Activated naive CD8-positive, alpha-beta T cell treated with anti-CD3 and anti-CD28 coated beads, Interleukin-2, amount 10 ng/mL, durations not matched to agents 7 days and 5 days (primary cell): ENCODE measurements around the gene KCNT1. TPM values are rescaled to one million over a fixed set of nuclear protein-coding genes. Genes with fewer than 3 reads are reported as not detected.

Experiments
- ATAC-seq: fragments of 150-1000 bp; cut with Tn5 transposase; one replicate; pipeline ENCODE4 v1.10.0; 2021; ENCODE audit warnings: low read depth, moderate library complexity
- POLR2A ChIA-PET: fragments of 350-600 bp; sonication (Branson Sonifier 250); formaldehyde crosslinking; loops from one replicate; lab custom pipeline; 2021; ENCODE audit warnings: antibody characterized with exemption; lab: Charles Lee
- DNase-seq: peaks from one replicate; pipeline ENCODE4 v3.0.0; 2021
- H3K27ac Mint-ChIP-seq: one replicate; pipeline ENCODE4 v1.8.0; 2022; ENCODE audit warnings: mild to moderate bottlenecking, mixed read lengths
- H3K27me3 Mint-ChIP-seq: one replicate; pipeline ENCODE4 v1.8.0; 2022; ENCODE audit warnings: mild to moderate bottlenecking, moderate library complexity, mixed read lengths
- H3K36me3 Mint-ChIP-seq: one replicate; pipeline ENCODE4 v1.8.0; 2021; ENCODE audit warnings: mild to moderate bottlenecking, mixed read lengths
- H3K4me1 Mint-ChIP-seq: one replicate; pipeline ENCODE4 v1.8.0; 2021; ENCODE audit warnings: mixed read lengths
- H3K4me3 Mint-ChIP-seq: one replicate; pipeline ENCODE4 v1.8.0; 2022; ENCODE audit warnings: mild to moderate bottlenecking, moderate library complexity, mixed read lengths
- H3K9me3 Mint-ChIP-seq: one replicate; pipeline ENCODE4 v1.8.0; 2021; ENCODE audit warnings: mixed read lengths
- total RNA-seq, 2 experiments: library from RNA; stranded (reverse); gene quantifications; one replicate each; pipeline ENCODE4 v1.2.3, GENCODE V29; 2021

The KCNT1 gene
- total RNA-seq, 2 experiments from 2014 or later: not detected

DNA sequence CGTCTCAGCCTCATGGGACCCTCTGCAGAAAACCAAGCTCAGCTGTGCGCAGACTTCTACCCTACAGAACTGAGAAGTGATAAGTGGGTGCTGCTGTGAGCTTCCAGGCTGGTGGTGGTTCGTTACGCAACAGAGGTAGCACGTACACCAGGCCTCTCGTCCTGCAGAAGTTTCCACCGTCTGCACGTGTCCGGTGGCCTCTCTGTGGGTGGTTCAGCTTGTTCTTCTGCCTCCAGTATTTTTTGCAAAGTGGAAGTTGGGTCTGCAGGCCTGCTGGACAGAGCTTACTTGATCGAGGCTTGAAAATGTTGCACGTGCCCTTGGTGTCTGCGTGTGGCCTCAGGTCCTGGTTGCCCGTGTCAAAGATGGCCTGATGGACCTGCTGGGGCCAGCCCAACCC lies 27.5 kb downstream of the KCNT1 start:
- ATAC-seq (no peak), DNase-seq (no peak)

DNA sequence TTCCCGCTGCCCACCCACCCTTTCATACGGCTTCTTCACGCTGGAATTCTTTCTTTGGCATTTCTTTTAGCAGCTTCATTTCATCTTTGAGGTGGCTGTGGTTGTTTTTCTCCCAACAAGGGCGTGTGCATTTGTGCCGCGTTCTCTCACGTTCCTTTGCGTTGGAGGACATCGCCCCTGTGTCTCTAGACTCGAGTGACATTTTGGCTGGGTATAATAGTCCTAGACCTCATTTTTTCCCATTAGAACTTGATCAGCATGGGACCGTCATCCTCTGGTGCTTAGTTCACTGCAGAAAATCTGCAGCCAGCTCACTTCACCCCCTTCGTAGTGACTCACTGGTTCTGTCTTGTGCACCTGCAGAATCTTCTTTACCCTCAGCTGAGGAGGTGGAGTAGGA lies 29.5 kb downstream of the KCNT1 start:
- Mint-ChIP-seq H3K27me3 (peaks cover 4% of the 10 kb centered on the region), H3K4me1 (peaks cover 3% of the 10 kb centered on the region), H3K36me3 (no peaks in the 10 kb centered on the region), H3K27ac (no peak overlapping the region), H3K9me3 (peaks cover 12% of the 10 kb centered on the region), H3K4me3 (no peak overlapping the region)
- DNase-seq (no peak), ATAC-seq (no peak)
- POLR2A ChIA-PET: no interaction called here

More for the DNA sequence above, 27.5 kb downstream of the KCNT1 start:
- no peak overlapping the region for H3K4me3 Mint-ChIP-seq
- peaks cover 4% of the 10 kb centered on the region for H3K27me3 Mint-ChIP-seq
- H3K27ac Mint-ChIP-seq: no peak overlapping the region
- peaks cover 3% of the 10 kb centered on the region for H3K4me1 Mint-ChIP-seq
- H3K9me3 Mint-ChIP-seq: peaks cover 12% of the 10 kb centered on the region
- POLR2A ChIA-PET: no interaction called here
- H3K36me3 Mint-ChIP-seq: no peaks in the 10 kb centered on the region

GRCh38 chr9:135732569-135733257 lies 30.7 kb downstream of the KCNT1 start:
- Mint-ChIP-seq H3K27ac (no peak overlapping the region), H3K27me3 (peaks cover 8% of the 10 kb centered on the region), H3K4me3 (no peak overlapping the region), H3K9me3 (peaks cover 12% of the 10 kb centered on the region), H3K36me3 (no peaks in the 10 kb centered on the region), H3K4me1 (peaks cover 3% of the 10 kb centered on the region)
- POLR2A ChIA-PET: no interaction called here
- no peak for DNase-seq
- ATAC-seq: no peak

- POLR2A ChIA-PET: no interaction called here
- ATAC-seq (no peak), DNase-seq (no peak)
- no peak overlapping the region for H3K27ac Mint-ChIP-seq
- peaks cover 8% of the 10 kb centered on the region for H3K27me3 Mint-ChIP-seq
- no peaks in the 10 kb centered on the region for H3K36me3 Mint-ChIP-seq
- no peak overlapping the region for H3K4me3 Mint-ChIP-seq
- H3K4me1 Mint-ChIP-seq: peaks cover 3% of the 10 kb centered on the region
- H3K9me3 Mint-ChIP-seq: peaks cover 12% of the 10 kb centered on the region
These were observed 32.7 kb downstream of the KCNT1 start for GRCh38 chr9:135734616-135735144.

- DNase-seq: no peak
- ATAC-seq: no peak
- H3K9me3 Mint-ChIP-seq: peaks cover 5% of the 10 kb centered on the region
- no peak overlapping the region for H3K4me3 Mint-ChIP-seq
- H3K27me3 Mint-ChIP-seq: peaks cover 5% of the 10 kb centered on the region
- H3K4me1 Mint-ChIP-seq: no peaks in the 10 kb centered on the region
- H3K27ac Mint-ChIP-seq: no peak overlapping the region
- H3K36me3 Mint-ChIP-seq: no peaks in the 10 kb centered on the region
- POLR2A ChIA-PET: no interaction called here
These were observed 34.4 kb downstream of the KCNT1 start for GRCh38 chr9:135736272-135736978.

DNA sequence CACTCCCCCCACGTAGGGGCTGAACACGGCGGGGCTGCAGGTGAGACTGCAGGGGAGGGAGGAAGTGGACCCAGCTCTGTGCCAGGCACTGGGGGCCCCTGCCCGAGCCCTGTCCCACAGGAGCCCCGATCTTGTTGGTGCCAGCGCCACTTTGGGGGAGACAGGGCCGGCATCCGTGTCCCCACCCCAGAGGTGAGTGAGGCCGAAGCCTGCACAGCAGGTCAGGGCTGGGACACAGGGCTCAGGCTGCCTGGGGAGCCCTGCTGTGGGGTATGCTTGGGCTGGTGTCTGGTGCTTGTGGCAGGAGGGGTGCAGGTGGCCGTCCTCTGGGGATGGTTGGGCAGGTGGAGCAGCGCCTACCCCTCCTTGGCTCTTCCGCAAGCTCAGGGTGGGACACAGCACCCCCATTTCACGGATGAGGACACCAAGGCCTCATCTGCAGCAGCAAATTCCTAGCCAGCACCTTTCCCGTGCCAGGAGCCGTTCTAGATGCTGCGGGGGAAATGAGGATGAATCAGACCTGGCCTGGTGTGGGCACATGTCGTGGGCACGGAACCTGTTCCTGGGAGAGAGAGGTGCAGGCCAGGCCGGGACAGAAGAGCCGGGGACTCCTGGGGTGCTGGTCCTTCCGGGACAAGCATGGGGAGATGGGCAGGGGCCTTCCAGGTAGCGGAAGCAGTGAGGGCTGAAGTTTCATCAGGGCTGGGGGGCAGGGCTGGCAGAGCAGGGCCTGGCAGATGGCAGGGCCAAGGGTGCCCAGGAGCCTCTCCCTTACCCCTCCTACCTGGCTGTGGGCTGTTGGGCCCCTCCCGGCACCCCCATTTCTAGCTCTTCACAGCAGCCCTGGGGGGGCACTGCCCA lies 35.2 kb downstream of the KCNT1 start:
- Mint-ChIP-seq H3K4me1 (no peaks in the 10 kb centered on the region), H3K27ac (no peak overlapping the region), H3K4me3 (no peak overlapping the region), H3K9me3 (peaks cover 1% of the 10 kb centered on the region), H3K36me3 (no peaks in the 10 kb centered on the region), H3K27me3 (peaks cover 5% of the 10 kb centered on the region)
- POLR2A ChIA-PET: no interaction called here
- no peak for ATAC-seq
- DNase-seq: no peak

DNA sequence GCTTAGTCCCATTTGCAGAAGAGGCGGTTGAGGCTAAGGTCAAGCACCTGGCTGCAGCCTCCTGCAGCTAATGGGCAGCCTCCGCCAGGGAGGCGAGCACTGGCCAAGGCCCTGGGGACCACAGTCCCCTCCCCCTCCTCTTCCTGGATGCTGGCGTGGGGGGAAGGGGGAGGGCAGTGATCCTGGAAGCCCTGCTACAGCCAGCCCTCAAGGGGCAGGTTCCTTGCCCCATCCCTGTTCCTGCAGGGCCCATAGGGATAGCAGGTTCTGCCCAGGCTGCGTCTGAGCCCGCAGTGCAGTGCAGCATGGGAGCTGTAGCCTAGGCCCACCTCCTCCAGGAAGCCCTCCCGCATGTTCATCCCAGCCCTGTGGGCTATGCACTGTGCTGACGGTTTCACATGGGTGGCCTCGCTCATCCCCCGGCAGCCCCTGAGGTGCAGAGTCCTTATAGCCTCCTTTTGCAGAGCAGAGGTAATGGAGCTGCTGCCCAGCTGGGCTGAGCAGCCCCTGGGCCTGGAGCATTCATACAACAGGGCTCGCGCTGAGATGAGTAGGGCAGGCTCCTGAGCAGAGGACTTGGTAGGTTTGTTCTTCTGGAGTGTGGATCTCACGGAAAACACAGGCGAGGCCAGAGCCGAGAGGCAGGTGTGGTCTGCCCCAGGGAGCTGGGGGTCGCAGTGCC lies 36.0 kb downstream of the KCNT1 start:
- no peak for ATAC-seq
- Mint-ChIP-seq H3K9me3 (peaks cover 1% of the 10 kb centered on the region), H3K4me1 (no peaks in the 10 kb centered on the region), H3K4me3 (no peak overlapping the region), H3K27me3 (peaks cover 5% of the 10 kb centered on the region), H3K36me3 (no peaks in the 10 kb centered on the region), H3K27ac (no peak overlapping the region)
- POLR2A ChIA-PET: no interaction called here
- no peak for DNase-seq

DNA sequence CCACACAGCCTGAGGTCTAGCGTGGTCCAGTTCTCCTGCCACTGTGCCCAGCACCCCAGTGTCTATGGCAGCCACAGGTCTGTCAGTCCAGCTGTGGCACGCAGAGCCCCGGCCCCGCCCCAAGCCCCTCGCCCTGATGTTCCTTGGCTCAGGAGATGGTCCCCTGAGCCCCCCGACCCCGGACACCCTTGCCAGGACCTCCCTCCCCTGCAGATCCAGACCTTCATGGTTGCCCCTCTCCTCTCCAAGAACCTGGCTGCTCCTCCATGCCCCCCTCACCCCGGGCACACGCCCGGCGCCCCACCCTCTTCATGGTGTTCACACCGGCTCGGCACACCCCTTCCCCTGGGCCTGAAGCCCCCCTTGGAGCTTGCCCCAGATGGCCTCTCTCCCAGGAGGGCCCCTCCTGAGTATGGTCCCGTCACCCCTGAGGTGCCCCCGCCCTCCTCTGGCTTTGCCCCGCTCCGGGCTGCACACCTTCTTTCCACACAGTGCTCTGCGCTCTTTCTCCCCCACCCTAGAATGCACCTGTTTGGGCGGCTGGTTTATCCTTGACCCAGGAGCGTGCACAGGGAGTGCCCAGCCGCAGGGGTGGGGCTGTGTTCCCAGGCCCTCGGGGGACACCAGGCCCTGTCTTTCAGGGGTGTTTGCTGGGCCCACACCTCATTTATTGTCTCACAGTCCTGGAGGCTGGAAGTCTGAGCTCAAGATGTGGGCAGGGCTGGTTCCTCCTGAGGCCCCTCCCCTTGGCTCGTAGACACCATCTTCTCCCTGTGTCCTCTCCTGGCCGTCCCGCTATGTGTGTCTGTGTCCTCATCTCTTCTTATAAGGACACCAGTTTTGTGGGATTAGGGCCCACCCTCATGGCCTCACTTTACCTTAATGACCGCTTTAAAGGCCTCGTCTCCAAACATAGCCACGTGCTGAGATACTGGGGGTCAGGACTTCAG lies 37.6 kb downstream of the KCNT1 start:
- ATAC-seq: no peak
- Mint-ChIP-seq H3K4me3 (no peak overlapping the region), H3K36me3 (no peaks in the 10 kb centered on the region), H3K9me3 (no peaks in the 10 kb centered on the region), H3K27ac (no peak overlapping the region), H3K27me3 (peaks cover 5% of the 10 kb centered on the region), H3K4me1 (no peaks in the 10 kb centered on the region)
- POLR2A ChIA-PET: no interaction called here
- DNase-seq: no peak

DNA sequence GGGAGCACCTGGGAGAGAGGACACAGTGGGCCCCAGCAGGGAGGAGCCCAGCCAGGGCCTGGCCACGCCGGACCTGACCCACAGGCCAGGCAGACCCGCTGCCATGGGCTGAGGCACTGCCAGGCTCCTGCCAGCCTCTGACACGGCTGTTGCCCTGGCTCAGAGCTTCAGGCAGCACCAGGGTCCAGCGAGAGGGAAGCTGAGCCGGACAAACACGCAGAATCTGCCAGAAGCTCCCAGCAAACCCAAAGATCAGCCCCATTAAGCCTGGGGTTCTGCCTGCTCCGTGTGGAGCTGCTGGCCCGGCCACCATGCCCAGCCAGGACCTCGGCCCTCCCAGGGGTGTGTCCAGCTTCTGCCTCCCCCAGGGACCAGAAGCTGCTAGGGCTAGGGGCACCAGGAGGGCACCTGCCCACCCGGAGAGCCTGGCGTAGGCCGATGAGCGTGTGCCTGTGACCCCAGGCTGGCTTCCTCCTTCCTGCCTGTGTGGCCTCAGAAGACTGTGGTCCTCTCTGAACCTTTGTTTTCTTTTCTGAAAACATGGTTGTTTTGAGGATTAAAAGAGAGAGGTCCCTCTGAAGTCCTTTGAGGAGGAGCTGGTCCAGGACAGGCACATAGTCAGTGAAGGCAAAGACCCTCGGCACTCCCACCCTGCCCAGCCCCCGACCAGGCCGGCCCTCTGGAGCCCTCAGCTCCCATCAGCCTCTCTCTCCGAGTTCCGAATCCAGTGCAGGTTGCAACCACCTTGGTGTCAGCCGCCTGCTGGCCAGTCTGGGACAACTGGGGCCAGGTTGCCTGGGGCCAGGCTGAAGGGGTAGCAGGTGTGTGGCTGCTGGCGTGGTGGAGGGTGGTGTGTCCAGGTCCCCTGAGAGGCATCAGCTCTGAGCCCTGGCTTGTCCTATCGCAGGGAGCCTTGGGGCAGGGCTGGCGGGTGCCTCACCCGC lies 39.6 kb downstream of the KCNT1 start:
- ATAC-seq (no peak), DNase-seq (no peak)
- Mint-ChIP-seq H3K4me3 (no peak overlapping the region), H3K27ac (no peak overlapping the region), H3K27me3 (peaks cover 5% of the 10 kb centered on the region), H3K9me3 (no peaks in the 10 kb centered on the region), H3K4me1 (no peaks in the 10 kb centered on the region), H3K36me3 (no peaks in the 10 kb centered on the region)
- POLR2A ChIA-PET: no interaction called here

GRCh38 chr9:135743021-135743420 lies 41.0 kb downstream of the KCNT1 start:
- Mint-ChIP-seq H3K9me3 (no peaks in the 10 kb centered on the region), H3K27ac (no peak overlapping the region), H3K4me3 (no peak overlapping the region), H3K36me3 (no peaks in the 10 kb centered on the region), H3K4me1 (no peaks in the 10 kb centered on the region), H3K27me3 (no peaks in the 10 kb centered on the region)
- ATAC-seq: no peak
- POLR2A ChIA-PET: no interaction called here
- DNase-seq: no peak

DNA sequence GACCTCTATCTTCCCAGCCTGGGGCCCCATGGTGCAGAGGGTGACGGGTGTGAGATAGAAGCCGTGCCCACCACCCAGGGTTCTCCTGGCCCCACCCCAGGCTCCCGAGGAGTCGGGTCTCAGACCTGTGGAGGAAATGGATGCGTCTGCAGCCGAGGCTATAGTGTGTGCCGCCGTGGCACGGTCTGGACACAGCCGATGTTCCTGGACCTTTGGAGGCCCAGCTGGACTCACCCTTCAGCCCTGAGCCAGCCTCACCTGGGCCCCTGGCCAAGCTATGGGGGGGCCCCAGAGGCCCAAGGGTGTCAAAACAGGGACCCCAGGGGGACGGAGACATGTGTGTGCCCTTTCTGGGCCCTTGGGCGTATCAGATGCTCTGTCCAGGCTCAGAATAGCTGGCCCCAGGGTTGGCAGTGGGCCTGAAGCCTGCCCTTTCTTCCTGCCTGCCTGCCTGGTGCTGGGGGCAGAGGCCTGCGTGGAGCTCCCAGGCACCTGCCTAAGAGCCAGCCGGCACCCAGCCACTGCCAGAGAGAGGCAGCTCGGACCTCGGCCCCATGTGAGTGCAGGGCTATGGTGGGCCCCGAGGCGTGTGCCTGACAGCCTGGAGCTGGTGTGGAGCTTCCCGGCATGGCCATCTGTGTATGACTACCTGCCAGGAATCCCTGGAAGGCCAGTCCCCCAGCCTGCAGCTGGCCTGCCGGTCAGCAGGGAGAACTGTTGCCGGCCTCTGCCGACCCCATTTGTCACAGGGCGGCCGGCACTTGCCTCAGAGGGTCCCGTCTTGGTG lies 41.8 kb downstream of the KCNT1 start:
- POLR2A ChIA-PET: no interaction called here

More for the DNA sequence above, 41.8 kb downstream of the KCNT1 start:
- no peaks in the 10 kb centered on the region for H3K4me1 Mint-ChIP-seq
- H3K27me3 Mint-ChIP-seq: no peaks in the 10 kb centered on the region
- no peak overlapping the region for H3K27ac Mint-ChIP-seq
- ATAC-seq (no peak), DNase-seq (no peak)
- no peaks in the 10 kb centered on the region for H3K9me3 Mint-ChIP-seq
- H3K4me3 Mint-ChIP-seq: no peak overlapping the region
- H3K36me3 Mint-ChIP-seq: no peaks in the 10 kb centered on the region
